Kidney (tissue), 14 donors: Measurements from ENCODE around the gene ALDH1A3. TPM values are rescaled to one million over a fixed set of nuclear protein-coding genes. Genes with fewer than 3 reads are reported as not detected.

Experiments
- DNase-seq, 5 donors: peaks; one replicate each; pipeline ENCODE4 v3.0.0-alpha.2; 2013 to 2020
- FAIRE-seq: peaks from 2 replicates; lab custom pipeline; 2012; peaks lifted over from hg19 to GRCh38; lab: Jason Lieb, UNC
- H3K27ac ChIP-seq, 2 donors: one replicate each; pipeline ENCODE4 v1.7.0; 2013; ENCODE audit warnings: low read depth in 2 of 2, low read length in 2 of 2, inconsistent platforms in 1 of 2
- H3K27me3 ChIP-seq: one replicate; pipeline ENCODE4 v1.7.1; 2013; ENCODE audit warnings: low read length, inconsistent platforms; ENCODE audit not compliant: control insufficient read depth, insufficient read depth
- H3K36me3 ChIP-seq, 3 donors: one replicate each; pipeline versions ENCODE4 v1.7.0 to v1.7.1; 2013; ENCODE audit warnings: low read length in 3 of 3, control low read depth in 1 of 3, inconsistent platforms in 1 of 3; ENCODE audit not compliant: insufficient read depth in 3 of 3, control insufficient read depth in 2 of 3
- H3K4me1 ChIP-seq, 3 donors: one replicate each; pipeline versions ENCODE4 v1.7.0 to v1.7.1; 2013; ENCODE audit warnings: low read length in 3 of 3, inconsistent platforms in 1 of 3, low read depth in 1 of 3; ENCODE audit not compliant: control insufficient read depth in 2 of 3, insufficient read depth in 2 of 3
- H3K4me3 ChIP-seq, 3 donors: one replicate each; pipeline versions ENCODE4 v1.7.0 to v1.8.1; 2013; ENCODE audit warnings: low read length in 3 of 3, control low read depth in 1 of 3, inconsistent platforms in 1 of 3
- H3K9ac ChIP-seq, 3 donors: one replicate each; pipeline versions ENCODE4 v1.7.0 to v1.7.1; 2013; ENCODE audit warnings: low read length in 3 of 3, control low read depth in 1 of 3, inconsistent platforms in 1 of 3
- H3K9me3 ChIP-seq, 3 donors: one replicate each; pipeline versions ENCODE4 v1.7.0 to v1.7.1; 2013; ENCODE audit warnings: low read length in 3 of 3, control low read depth in 1 of 3, inconsistent platforms in 1 of 3; ENCODE audit not compliant: control insufficient read depth in 2 of 3, insufficient read depth in 1 of 3
- intact Hi-C: fragments of 100-400 bp; cut with DNase I; formaldehyde crosslinking; loops from one replicate; pipeline ENCODE4 v1.11.1; 2022
- polyA plus RNA-seq: library from polyadenylated mRNA; stranded (reverse); fragments of 350-450 nt; fragmentation: Illumina TruSeq; extraction: RNeasy Lipid Tissue Mini Kit (QIAGEN cat#74804); gene quantifications from one replicate; pipeline ENCODE4 v1.2.3, GENCODE V29; 2014; ENCODE audit warnings: low read depth, low replicate concordance; ENCODE audit not compliant: insufficient read depth
- total RNA-seq: library from RNA; stranded (reverse); fragmentation: NEBNext Ultra II Directional; extraction: Animal tissue kit (Norgen Biotek cat#: 25700); gene quantifications from one replicate; pipeline ENCODE4 v1.2.1, GENCODE V29; 2021
- TF ChIP-seq, protein P1 (sequence below): IDR thresholded peaks from 3 replicates; pipeline ENCODE4 v1.5.1; 2012; ENCODE audit warnings: mild to moderate bottlenecking, moderate library complexity, borderline replicate concordance; ENCODE audit not compliant: insufficient read depth; ENCODE audit errors: extremely low read depth
- donor health status: control.
- donor health status: control.
- donor health status: control.
- donor health status: control.
- donor health status: control.
- donor health status: DM: yes; HTN: yes; CAD: no.
- donor health status: Normal renal cell carcinoma (clear cell type).

ALDH1A3 gene
- total and polyA plus RNA-seq, 2 donors from 2014 or later, result 5.4 to 19.6 TPM

DNA sequence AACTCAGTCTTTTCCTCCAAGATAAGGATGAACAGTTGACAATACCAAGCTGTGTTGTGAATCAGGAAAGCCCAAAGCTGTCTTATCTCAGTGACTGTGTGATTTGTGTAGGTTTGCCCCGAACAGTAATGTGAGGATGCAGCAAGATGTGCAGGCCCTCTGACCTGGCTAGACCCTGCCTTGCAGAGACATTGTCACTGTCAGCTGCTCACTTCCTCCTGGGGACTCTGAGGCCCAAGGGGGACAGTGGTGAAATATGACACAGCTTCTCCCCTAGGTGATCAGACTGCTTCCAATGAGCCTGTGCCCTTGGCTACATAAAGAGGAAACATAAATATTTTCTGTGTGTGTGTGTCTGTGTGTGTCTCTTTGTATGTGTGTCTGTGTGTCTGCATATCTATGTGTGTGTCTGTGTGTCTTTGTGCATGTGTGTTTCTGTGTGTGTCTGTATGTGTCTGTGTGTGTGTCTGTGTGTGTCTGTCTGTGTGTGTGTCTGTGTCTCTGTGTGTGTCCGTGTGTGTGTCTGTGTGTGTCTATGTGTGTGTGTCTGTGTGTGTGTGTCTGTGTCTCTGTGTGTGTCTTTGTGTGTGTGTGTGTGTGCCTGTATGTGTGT, 61.2 kb downstream of the ALDH1A3 start:
- DNase-seq, result no peak
- Histone ChIP-seq H3K9me3 (no peaks in the 10 kb centered on the region), H3K9ac (no peak overlapping the region), H3K4me3 (no peak overlapping the region), H3K4me1 (peaks cover 0 to 2% (median 0%) of the 10 kb centered on the region in 3 donors), H3K27me3 (no peaks in the 10 kb centered on the region), H3K36me3 (no peaks in the 10 kb centered on the region), H3K27ac (no peak overlapping the region)
- TF ChIP-seq, protein P1, sequence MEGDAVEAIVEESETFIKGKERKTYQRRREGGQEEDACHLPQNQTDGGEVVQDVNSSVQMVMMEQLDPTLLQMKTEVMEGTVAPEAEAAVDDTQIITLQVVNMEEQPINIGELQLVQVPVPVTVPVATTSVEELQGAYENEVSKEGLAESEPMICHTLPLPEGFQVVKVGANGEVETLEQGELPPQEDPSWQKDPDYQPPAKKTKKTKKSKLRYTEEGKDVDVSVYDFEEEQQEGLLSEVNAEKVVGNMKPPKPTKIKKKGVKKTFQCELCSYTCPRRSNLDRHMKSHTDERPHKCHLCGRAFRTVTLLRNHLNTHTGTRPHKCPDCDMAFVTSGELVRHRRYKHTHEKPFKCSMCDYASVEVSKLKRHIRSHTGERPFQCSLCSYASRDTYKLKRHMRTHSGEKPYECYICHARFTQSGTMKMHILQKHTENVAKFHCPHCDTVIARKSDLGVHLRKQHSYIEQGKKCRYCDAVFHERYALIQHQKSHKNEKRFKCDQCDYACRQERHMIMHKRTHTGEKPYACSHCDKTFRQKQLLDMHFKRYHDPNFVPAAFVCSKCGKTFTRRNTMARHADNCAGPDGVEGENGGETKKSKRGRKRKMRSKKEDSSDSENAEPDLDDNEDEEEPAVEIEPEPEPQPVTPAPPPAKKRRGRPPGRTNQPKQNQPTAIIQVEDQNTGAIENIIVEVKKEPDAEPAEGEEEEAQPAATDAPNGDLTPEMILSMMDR, result no peak
- intact Hi-C loops, result no loop called here
- FAIRE-seq, result no peak

DNA sequence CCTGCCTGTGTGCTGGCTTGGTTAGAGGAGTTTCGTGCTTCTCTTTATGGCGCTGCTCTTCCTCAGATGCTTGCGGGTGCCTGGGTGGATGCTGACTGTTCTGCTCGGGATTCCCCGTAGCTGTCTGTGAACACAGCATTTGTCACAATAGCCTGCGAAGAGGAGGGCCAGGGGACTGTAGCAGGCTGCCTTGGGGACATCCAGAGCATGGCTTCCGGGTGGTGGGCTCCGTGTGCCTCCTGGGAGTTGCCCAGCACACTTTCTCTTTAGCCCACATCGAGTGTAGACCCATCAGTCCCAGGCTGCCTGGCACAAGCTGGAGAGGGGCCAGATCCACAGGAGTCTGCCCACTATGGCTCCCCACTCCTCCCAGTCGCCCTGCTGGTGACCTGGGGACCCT, 61.9 kb downstream of the ALDH1A3 start:
- TF ChIP-seq, protein P1, result no peak
- Histone ChIP-seq H3K4me3 (no peak overlapping the region), H3K27me3 (no peaks in the 10 kb centered on the region), H3K9me3 (no peaks in the 10 kb centered on the region), H3K9ac (no peak overlapping the region), H3K4me1 (peaks cover 0 to 2% (median 0%) of the 10 kb centered on the region in 3 donors), H3K27ac (no peak overlapping the region), H3K36me3 (no peaks in the 10 kb centered on the region)
- no peak for DNase-seq
- FAIRE-seq, result no peak
- intact Hi-C loops, result no loop called here

DNA sequence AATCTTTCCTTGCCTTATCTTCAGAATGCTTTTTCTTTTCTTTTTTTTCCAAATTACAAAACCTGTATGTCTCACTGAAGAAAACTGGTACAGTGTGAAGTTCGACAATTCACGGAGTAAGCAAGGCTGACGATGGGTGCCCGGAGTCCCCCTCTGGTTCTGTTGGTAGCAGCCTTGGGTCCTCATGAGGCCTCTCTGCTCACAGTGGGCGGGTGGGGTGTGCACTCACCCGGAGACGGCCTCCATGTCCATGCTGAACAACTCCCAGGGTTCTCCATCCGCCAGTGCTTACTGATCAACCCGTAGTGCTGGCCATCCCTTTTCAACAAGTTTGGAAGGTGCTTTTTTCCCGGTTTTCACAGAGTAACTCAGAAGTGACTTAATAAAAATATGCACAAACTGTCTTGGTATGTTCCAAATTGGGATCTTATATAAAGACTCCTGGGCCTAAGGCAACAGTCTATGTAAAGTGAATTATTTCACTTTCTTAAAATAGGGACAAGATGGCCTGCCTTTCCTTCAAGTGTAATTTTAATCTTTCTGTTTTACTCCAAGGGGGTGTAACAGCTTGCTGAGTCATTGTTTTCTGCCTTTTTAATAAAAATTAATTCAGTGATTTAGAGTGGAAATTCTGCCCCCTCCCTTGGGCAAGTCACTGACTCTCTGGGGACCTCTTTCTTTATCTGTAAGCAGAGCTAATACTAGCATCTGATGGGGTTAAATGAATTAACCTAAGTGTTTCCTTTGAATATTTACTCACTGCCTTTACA, 63.2 kb downstream of the ALDH1A3 start:
- Histone ChIP-seq H3K9ac (no peak overlapping the region), H3K4me3 (no peak overlapping the region), H3K27me3 (no peaks in the 10 kb centered on the region), H3K4me1 (peaks cover 0 to 2% (median 0%) of the 10 kb centered on the region in 3 donors), H3K36me3 (no peaks in the 10 kb centered on the region), H3K27ac (no peak overlapping the region), H3K9me3 (no peaks in the 10 kb centered on the region)
- FAIRE-seq (no peak), DNase-seq (no peak)
- TF ChIP-seq, protein P1, result no peak
- intact Hi-C loops, result no loop called here
